GM18517 (cell line): ENCODE data around the gene COPS9.

Experiments
- ATAC-seq: cut with Tn5 transposase; IDR thresholded peaks from one replicate; pipeline ENCODE4 v1.9.1; 2021; ENCODE audit warnings: mild to moderate bottlenecking, moderate library complexity; ENCODE audit not compliant: unreplicated experiment

COPS9 gene

DNA sequence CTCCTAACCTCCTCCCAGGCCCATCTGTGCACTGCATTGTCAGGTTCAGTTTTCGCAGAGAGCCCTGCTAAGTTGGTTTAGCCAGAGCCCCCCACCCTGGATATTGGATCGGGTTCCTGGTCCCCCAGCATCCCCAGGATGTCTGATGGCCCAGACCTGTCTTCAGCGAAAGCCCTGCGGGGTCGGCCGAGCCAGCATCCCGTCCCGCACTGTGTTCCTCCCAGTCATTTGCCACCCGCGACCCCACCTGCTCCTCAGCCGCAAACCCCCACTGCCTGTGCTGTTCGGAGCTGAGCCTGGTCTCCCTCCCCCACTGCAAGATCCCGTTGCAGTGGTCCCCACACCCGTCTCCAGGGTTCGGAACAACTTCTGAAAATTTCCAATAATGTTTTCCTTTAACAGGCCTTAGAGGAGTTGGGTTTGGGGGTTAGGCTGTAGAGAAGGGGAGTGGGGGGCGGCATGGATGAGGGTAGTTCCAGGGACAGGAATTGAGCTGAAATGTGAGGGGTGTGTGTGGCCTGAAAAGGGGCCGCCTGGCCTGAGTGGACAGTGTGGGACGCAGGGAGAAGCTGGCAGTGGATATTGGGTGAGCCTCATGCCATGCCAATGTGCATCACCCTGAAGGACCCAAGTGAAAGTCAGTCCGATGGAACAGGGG, 1.6 kb upstream of the COPS9 start:
- ATAC-seq = no peak

DNA sequence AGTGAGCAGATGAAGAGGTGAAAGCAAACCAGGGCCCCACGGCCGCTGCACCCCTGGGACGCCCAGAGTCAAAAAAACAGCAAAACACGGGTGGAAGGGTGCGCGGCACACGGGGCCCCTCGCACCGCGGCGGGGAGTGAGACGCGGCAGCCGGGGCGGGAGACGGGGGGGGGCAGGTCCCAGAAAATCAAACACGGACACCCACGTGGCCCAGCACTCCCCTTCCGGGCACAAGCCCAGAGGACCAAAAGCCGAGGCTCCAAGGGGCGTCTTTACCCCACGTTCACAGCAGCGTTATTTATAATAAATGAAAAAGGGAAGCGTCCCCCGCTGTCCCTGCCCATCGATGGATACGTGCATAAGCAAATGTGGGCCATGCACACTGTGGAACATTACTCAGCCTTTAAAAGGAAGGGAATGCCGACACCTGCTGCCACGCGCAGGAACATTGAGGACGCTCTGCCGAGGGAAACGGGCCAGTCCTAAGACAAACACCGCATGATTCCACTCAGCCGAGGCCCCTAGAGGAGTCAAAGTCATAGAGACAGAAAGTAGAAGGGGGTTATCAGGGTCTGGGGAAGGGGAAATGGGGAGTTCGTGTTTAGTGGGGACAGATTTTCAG, 677 bp upstream of the COPS9 start:
- peak; percentile 24 for ATAC-seq

DNA sequence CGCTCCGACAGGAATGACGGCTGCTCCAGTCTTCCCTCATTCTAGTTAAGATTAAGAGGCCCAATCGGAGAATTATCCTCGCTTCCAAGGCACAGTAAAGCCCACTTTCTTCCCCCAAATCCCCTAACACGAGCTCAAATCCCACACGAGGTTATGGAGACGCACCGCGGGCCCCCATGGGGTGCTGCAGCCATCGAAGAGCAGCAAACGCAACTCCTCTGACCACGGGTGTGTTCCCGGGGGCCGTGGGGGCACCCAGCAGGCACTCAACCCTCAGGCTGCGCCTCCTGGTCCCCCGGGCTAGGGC, 446 bp downstream of the COPS9 start:
- peak; percentile 12 for ATAC-seq

DNA sequence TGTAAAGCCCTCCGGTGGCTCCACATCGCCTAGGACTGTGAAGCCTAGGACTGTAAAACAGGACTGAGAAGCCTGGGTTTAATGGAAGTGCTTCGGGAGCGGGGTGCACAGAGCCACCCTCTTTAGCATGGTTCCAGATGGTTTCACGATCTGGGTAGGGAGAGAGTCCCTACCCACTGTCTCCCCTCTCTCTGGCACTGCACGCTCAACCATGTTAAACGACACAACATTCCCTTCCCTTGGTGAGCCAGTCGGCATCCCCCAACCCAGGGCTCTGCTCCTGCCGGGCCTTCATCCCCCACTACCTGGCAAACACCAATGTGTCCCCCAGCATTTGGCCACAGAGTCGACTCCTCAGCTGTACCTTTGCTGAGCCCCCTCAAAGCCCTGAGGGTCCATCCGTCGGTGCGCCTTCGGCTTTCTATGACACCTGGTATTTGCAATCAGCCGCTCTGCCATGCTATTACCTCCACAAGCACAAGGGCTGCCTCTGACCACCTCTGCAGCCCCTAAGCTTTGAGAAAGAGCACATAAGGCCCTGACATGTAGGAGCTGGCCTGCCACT, 1.1 kb downstream of the COPS9 start:
- ATAC-seq = no peak

DNA sequence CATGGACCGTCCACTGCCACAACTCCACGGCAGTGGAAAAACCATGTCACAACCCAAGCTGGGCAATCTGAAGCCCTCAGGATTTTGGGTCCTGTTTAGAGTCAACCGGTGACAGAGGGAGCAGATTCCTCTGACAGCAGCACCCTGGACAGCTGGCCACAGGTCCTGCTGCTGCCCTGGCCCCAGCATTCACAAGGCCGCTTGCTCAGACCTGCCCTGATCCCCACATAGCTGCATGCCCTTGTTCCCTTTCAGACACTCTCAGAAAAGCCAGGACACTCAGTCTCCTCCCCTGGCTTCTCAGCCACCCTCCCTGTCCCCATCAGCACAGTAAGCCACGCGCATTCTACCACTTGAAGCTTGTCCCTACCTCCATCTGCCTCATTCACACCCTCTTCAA, 1.6 kb downstream of the COPS9 start:
- ATAC-seq = no peak

DNA sequence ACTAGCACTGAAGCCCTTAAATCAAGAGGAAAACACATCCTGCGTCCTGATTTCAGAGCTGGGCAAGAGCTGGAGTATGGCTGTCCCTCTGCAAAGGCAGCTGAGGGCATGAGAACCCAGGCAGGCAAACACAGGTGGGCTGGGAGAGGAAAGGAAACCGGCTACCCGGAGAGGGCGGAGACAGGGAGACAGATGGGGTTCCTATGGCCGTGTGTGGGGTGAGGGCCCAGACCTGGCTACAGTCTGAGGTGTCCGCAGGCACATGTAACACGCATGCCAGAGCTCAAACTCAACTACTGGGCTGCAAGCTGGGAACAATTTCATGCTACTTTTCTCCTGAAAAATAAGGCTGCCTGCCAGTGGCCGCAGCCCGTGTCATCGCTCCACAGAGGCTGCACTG, 2.7 kb downstream of the COPS9 start:
- ATAC-seq = no peak

DNA sequence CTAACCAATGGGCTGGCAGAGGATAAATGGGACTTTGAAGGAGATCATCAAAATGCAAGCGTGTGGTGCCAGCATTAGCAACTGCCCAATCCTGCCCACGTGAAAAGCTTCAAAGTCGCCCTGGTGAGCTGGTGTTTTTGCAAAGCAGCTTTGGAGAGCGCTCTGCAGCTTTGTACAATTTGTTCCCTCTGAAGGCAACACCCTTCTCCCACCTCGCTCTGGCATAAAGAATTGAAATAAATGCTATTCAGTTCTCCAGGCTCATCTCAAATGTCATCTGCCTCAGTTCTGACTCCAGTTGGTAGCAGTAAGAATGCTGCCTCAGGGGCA, 3.5 kb downstream of the COPS9 start:
- no peak for ATAC-seq

DNA sequence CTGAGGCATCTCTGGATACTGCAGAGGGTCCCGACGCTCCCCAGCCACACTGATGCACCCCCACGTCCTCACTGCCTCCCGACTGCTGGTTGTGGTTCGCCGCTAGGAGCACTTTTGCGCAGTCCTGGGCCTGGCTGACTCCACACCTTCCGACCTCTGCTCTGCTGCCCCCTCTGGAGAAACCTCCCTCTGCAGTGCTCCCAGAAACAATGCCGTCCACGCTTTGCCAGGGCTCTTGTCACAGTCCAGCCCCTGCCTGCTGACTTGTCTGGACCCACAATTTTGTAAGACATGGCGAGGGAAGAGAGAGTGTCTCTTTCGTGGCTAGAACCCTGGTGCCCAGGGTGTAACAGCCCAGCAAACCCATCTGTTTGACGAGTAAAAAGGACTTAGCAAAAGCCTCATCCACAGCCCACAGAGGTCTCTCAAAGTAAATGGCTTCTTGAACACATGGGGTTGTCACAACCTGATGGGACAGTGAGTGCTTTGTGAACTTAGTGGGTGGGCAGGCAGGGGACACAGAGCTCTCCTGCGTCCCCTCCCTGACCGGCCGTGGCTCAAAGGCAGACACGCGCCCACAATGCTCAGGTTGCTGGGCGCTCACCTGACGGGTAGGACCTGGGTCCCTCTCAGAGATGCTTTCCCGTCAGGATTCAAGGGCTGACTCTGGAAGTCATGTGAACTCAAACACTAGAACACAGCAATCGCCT, 4.0 kb downstream of the COPS9 start:
- ATAC-seq = no peak

DNA sequence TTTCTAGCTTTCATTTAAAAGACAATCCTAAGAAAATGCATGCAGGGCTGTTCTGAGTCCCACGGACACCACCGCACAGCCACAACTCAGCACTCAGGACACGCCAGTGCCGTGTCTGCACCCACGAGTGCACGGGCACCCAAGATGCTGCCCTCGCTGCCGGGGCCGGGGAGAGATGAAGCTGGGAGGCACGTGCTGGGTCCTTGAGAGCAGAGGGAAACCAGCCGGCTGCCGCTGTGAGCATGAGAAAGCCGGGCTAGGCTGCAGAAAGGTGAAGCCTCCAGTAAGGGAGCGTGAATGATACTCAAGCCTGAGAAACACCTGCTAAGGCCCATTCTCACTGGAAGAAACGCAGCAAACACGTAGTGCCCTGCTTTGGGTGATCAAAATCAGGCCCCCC, 4.8 kb downstream of the COPS9 start:
- no peak for ATAC-seq

DNA sequence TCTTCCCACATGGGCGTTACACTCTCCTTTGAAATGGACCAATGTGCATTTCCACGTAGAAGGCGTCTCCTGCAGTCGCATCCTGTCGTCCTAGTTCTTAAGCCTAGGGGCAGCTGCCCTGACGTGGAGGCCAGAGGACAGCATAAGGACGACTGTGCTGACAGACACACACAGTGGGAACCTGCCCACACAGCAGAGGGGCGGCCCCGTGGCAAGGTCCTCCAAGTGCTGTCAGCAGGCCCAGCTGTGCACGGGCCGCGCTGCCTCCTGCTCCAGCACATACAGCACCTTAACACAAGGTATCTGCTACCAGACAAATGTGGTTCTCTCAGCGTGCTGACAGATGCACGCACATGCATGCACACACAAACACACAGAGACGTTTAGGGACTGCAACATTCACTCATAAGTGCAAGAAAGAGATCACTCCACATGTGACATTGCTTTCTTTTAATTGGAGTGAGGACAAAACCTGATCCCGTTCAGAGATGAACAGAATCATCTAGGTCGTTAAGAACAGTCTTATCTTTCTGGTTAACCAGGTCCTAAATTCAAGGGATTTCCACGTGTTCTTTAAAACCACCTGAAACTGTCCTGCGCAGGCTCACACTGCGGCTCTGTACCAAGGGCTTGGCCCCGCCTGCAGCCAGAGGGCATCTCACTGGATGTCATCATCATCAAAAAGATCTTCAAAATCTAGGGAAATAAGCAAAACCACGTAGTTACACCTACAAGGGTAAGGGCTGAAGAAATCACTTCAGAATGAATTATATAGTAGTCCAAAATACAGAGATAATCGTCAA, 5.5 kb downstream of the COPS9 start:
- no peak for ATAC-seq

DNA sequence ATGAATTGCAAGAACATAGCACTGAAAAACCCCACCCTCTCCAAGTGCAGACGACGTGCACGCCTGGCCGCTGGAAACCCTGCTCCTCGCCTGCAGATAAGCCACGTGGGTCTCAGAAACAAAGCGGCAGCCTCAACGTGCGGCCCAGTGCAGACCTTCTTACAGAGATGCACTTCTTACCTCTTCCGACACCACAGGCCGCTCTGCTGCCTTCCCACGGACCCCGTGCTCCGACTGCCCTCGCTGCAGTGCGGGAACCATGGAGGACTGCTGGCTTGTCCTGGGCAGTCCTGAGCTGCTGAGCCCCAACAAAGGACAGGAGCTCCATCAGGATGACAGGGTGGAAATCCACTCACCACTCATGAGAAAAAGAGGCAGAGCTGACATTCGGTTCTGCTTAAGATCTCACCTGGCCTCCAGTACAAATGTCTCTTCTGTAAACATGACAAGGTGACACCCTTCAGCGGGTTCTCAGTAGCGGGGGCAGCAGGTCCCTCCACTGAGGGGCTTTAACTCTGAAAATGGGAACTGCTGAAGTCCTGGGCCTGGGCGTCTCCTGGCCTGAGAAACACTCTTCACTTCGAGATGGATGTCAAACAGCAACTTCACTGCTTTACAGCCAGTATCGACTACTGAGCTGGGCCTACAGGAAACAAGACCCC, 6.2 kb downstream of the COPS9 start:
- ATAC-seq = no peak

DNA sequence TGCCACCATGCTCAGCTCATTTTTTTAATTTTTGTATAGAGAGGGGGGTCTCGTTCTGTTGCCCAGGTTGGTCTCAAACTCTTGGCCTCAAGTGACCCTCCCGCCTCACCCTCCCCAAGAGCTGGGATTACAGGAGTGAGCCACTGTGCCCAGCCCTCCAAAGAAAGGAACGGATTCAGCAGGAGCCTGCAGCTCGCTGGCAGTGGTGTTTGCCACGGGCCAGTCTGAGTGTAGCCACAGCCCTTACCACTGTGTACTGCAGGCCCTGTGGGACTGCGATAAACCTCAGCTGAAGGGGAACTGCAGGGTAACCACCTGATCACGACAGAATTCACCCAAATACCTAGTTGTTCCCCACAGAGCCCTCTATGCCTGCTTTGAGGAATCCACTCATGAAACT, 6.8 kb downstream of the COPS9 start:
- ATAC-seq = no peak

DNA sequence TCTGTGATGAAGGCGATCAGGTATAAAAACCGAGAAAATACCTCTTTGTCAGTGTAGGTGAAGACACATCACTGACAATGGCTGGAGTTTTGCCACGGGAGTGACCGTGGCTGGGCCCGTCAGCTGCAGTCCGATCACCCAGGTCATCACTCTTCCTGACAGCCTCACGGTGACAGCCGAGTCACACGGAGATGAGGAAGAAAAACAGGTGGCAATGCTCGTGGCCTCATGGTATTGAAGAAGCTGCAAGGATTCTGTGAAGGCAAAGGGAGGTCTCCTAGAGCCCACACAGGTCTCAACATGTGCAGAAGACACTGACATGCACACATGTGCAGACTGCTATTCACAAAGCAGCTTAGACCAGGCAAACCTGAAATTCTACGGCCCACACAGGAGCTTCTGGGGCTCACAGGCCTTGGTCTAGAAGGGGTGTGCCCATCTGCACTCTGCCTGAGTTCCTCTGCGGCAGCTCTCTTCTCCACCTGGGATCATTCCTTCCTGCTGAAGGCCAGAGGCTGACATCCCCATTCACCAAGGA, 7.4 kb downstream of the COPS9 start:
- ATAC-seq = no peak

DNA sequence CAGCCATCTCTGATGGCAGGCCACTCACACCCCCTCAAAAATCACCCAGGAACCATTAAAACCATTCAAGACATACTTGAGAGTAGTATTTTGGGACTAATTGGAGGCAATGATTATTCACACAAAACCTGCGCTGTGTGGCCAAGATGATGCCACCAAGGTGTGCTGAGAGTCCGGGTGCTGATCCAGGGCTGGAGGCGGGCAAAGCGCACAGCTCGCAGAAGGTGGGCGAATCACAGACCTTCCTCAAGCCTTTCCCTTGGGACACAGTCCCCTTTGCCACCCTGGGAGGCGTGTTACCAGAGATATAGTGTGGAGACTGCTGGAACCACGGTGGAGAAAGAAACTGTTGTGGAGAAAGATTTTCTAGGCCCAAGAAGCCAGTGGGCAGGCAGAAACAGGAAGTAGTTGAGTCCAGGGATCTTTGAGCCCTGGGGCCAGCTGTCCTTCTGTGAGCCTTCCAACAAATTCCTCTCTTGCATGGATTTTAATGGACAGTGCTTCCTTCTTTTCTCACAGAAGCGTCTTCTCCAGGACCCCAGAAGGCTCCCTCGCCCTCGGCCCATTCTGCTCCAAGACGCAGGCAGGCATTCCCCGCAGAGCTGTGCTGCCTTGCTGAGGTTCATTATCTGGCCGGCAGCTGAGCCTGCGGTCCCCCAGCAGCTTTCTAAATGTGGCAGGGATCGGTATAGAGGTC, 8.0 kb downstream of the COPS9 start:
- ATAC-seq = no peak

DNA sequence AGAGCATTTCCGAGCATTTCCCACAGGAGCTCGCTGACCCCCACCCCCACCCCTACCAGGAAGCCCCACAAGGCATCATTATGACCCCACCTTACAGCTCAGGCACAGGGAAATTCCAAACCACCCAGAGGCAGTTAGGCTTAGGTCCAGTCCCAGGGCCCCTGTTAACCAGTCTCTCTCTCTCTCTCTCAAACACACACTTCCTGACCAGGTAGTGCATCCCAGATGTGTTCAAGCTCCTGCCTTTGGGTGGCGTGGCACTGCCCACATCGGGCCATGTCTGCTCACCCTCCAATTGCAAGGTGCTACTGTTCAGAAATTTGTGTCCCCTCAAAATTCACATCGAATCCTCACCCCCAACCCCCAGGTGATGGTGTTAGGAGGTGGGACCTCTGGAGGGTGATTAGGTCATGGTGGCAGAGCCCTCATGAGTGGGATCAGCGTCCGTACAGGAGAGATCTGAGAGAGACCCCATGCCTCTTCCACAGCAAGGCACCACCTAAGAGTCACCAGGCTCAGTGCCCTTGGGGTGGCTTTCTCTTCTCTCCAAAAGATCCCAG, 8.8 kb downstream of the COPS9 start:
- ATAC-seq = no peak

DNA sequence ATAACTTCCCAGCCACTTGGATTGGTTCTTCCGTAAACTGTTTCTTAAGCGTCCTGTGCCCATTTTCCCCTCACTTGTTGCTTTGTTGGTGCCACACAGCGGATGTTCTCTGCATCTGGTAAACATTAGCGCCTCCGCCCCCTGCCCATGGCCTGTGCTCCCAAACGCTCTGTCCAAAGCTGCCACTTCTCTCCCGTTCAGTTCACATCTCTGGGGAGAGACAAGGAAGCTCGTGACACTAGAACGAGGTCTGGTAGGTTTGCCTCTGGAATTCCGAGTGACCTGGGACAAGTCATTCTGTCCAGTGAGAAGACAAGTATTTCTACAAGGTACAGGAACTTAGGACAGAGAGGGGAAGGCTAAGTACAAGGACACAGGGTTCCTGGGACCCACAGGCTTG, 9.4 kb downstream of the COPS9 start:
- ATAC-seq = no peak

DNA sequence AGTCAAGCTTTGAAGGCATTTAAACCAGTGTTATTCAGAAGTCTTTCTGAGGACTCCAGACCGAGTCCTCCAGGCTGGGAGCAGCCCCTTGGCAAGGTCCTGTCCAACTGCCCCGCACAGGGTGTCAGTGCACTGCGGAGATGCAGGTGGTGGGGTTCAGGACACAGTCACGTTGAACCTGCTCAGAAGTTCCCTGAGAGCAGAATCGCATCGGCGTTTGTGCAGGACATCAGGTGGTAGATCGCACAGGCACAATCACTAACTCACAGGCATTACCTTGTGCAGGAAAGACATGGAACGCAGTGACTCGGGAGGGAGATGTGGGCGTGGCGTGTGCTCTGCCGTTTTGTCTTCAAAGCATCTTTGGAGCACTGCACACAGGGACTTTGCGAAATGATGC, 10.4 kb downstream of the COPS9 start:
- no peak for ATAC-seq

DNA sequence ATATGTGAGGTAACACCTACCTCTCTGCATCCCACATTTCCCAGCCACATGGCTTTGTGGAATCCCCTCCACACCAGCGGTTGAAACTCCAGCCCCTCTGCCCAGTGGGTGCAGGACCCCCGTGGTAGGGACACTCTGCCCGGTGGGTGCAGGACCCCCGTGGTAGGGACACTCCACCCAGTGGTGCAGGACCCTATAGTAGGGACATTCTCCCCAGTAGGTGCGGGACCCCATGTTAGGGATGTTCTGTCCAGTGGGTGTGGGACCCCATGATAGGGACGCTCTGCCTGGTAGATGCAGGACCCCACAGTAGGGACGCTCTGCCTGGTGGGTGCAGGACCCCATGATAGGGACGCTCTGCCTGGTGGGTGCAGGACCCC, 11.5 kb downstream of the COPS9 start:
- ATAC-seq = no peak

DNA sequence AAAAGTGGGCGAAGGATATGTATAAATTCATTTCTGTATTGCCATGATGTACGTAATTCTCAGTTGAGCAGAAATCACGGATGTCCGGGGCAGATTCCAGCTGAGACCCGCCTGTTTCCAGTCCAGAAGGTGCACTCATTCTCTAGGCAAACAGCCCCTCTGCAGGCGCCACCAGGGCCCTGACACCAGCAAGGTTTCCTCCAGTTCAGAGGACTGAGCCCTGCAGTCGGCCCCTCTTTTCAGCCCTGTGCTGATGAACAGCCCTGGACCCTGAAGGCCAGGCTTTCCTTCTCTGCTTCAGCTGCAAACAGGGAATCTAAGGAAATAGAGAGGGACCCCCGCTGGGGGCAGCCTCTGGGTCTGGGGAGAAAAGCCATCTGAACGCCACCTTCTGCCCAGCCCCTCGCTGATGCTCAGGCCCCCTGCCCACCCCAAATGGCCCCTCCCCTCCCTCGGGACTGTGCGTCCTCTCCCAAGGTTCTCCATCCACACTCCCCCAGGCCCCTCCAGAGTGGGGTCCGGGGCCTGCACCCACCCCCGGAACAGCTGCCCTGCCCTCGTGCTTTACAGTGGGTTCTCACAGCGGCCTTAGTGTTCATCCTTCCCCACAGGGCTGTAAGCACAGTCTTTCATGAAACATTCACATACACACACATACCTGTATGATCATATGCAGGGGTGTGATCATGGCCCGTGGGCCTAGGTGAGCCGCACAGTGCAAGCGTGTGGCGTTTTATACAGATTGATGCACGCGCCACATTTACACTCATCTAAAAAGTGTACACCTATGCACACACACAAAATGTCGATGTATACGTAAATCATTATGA, 12.1 kb downstream of the COPS9 start:
- ATAC-seq = no peak
